Testis (tissue), 3 donors: ENCODE data around the gene DENND1A. TPM values are rescaled to one million over a fixed set of nuclear protein-coding genes. Genes with fewer than 3 reads are reported as not detected.

ENCODE experiments used
- DNase-seq: peaks from one replicate; pipeline ENCODE4 v3.0.0-alpha.2; 2019
- H3K27ac ChIP-seq, 2 donors: fragments of 200-600 bp; sonication (generic); one replicate each; pipeline ENCODE4 v1.5.1; 2019
- H3K27me3 ChIP-seq: fragments of 200-600 bp; sonication (generic); one replicate; pipeline ENCODE4 v1.5.1; 2019
- H3K36me3 ChIP-seq: fragments of 200-600 bp; sonication (generic); one replicate; pipeline ENCODE4 v1.5.1; 2017; ENCODE audit warnings: low read depth; ENCODE audit errors: missing control alignments
- H3K4me1 ChIP-seq: fragments of 200-600 bp; sonication (generic); one replicate; pipeline ENCODE4 v1.5.1; 2019
- H3K4me3 ChIP-seq, 2 donors: fragments of 200-600 bp; sonication (generic); one replicate each; pipeline ENCODE4 v1.5.1; 2017 to 2019
- H3K9me3 ChIP-seq: fragments of 200-600 bp; sonication (generic); one replicate; pipeline ENCODE4 v1.5.1; 2017
- POLR2A ChIP-seq: fragments of 450-650 bp; IDR thresholded peaks from one replicate; pipeline ENCODE4 v1.6.1; 2017; ENCODE audit warnings: antibody characterized with exemption, mild to moderate bottlenecking, moderate library complexity
- WGBS, 2 donors: methylation state at CpG; one replicate each; pipeline ENCODE4 v1.1.5; 2018; 5-methylcytosine and 5-hydroxymethylcytosine counted together
- intact Hi-C: fragments of 100-400 bp; cut with DNase I; formaldehyde crosslinking; loops from one replicate; pipeline ENCODE4 v1.15.1; 2023; ENCODE audit warnings: low total_unique reads
- polyA plus RNA-seq: library from polyadenylated mRNA; stranded (reverse); fragments of 350-450 nt; fragmentation: Illumina TruSeq; extraction: RNeasy Lipid Tissue Mini Kit (QIAGEN cat#74804); gene quantifications from one replicate; pipeline ENCODE4 v1.2.3, GENCODE V29; 2014; ENCODE audit warnings: low read depth, low replicate concordance; ENCODE audit not compliant: insufficient read depth
- total RNA-seq, 2 donors: library from RNA; depleted of rRNA; stranded (reverse); fragments of >200 nt; gene quantifications; one replicate each; pipeline ENCODE4 v1.2.3, GENCODE V29; 2016
- TF ChIP-seq, protein P1 (sequence below), 3 experiments: fragments of 450-650 bp in 2 of 3; fragments of 200-600 bp in 1 of 3; sonication (generic) in 1 of 3; IDR thresholded peaks; one replicate each; pipeline ENCODE4 v1.5.1; 2016 to 2019; ENCODE audit warnings: antibody characterized with exemption in 3 of 3, mild to moderate bottlenecking in 2 of 3, moderate library complexity in 1 of 3

Gene DENND1A
- total and polyA plus RNA-seq, 3 donors from 2014 or later: 20.3 to 47.4 (median 44.9) TPM

DNA sequence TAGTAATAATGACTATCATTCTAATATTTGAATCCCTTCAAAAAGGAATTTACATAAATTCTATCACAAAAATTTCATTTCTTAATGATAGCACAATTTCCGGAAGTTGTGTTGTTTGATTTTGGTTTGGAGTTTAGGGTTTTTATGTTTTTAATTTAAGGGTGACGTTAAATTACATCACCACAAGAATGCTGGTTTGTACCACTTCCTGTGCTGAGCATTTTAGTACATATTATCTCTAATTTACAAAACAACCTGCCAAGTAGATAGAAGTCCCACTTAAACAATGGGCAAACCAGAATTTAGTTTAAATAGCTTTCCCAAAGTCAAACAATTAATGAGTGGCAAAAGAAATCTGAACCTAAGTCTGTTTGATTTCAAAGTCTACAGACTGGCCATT lies 63.4 kb downstream of the DENND1A start:
- no peak for TF ChIP-seq POLR2A
- TF ChIP-seq, protein P1, sequence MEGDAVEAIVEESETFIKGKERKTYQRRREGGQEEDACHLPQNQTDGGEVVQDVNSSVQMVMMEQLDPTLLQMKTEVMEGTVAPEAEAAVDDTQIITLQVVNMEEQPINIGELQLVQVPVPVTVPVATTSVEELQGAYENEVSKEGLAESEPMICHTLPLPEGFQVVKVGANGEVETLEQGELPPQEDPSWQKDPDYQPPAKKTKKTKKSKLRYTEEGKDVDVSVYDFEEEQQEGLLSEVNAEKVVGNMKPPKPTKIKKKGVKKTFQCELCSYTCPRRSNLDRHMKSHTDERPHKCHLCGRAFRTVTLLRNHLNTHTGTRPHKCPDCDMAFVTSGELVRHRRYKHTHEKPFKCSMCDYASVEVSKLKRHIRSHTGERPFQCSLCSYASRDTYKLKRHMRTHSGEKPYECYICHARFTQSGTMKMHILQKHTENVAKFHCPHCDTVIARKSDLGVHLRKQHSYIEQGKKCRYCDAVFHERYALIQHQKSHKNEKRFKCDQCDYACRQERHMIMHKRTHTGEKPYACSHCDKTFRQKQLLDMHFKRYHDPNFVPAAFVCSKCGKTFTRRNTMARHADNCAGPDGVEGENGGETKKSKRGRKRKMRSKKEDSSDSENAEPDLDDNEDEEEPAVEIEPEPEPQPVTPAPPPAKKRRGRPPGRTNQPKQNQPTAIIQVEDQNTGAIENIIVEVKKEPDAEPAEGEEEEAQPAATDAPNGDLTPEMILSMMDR (IDR thresholded peaks at IDR 0.05): no peak
- H3K27me3 ChIP-seq: no peaks in the 10 kb centered on the region
- intact Hi-C loops: no loop called here

DNA sequence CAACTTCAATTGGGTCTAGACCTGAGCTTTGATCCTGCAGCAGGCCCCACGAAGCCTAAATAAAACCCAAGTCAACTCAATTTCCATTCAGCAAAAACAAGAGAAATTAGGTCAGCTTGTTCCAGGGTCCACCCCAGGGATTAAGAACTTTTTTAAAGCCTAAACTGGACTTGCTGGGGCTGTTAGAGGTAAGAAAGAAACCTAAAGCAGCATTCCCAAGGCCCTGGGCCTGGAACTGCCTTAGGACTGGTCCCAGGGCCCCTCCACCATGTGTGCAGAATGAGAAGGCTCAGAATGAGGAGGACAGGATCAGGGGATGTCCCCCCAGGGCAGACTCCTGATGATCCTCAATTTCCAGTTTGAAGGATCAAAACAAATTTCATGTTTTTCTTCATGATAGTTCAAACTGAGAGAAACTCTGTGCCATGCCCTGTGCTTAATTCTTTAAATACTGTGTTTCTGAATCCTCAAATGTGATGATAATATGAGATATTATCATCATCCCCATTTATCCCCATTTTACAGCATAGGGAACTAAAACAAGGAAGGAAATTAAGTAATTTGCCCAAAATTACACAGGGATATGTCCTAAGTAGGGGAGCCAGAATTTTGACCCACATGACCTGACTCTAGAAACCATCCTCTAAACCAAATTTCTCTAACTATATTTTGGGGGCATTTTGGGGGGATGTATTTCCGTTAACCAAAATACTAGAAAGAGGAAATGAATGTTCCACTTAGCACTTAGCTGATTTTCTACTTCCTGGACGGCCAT lies 64.5 kb downstream of the DENND1A start:
- DNase-seq: no peak
- no peaks in the 10 kb centered on the region for H3K36me3 ChIP-seq
- WGBS, 2 donors: 74 to 87% methylated on average over 3 of the region's 3 CpGs
- TF ChIP-seq, protein P1 (IDR thresholded peaks at IDR 0.05): no peak
- TF ChIP-seq POLR2A: no peak
- H3K4me1 ChIP-seq: peaks cover 6% of the 10 kb centered on the region
- H3K27me3 ChIP-seq: no peaks in the 10 kb centered on the region
- H3K9me3 ChIP-seq: no peaks in the 10 kb centered on the region
- peak overlapping the region in 1 of 2 donors; percentile 71 for H3K27ac ChIP-seq
- intact Hi-C loops: no loop called here
- H3K4me3 ChIP-seq: no peak overlapping the region

More for the DNA sequence above, 63.4 kb downstream of the DENND1A start:
- WGBS, 2 donors: 86 to 90% methylated on average over 2 of the region's 2 CpGs
- DNase-seq: no peak
- Histone ChIP-seq H3K36me3 (no peaks in the 10 kb centered on the region), H3K4me3 (no peak overlapping the region), H3K9me3 (no peaks in the 10 kb centered on the region), H3K27ac (no peak overlapping the region), H3K4me1 (peaks cover 6% of the 10 kb centered on the region)

DNA sequence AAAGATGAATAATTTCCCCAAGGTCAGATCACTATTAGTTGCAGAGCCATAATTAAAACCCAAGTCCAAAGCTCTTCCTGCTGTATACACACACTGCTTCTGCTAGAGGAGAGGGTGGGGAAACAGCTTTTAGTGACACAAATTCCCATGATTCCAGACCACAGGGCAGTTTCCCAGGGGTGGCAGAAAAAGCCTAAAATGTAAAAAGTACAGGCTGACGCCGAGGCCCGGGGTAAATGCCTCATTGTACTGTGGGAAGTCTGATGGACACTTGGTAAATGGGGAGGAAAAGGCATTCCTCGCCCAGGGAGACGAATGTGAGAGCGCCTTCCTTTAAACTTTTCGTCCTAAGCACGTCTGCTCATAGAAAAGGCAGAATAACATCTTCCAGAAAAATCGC lies 65.7 kb downstream of the DENND1A start:
- intact Hi-C loops: no loop called here
- H3K9me3 ChIP-seq: no peaks in the 10 kb centered on the region
- peaks cover 6% of the 10 kb centered on the region for H3K4me1 ChIP-seq
- 83 to 90% methylated on average over 9 of the region's 9 CpGs for WGBS, 2 donors
- H3K36me3 ChIP-seq: no peaks in the 10 kb centered on the region
- no peak for DNase-seq
- no peak overlapping the region for H3K27ac ChIP-seq
- TF ChIP-seq POLR2A: no peak
- TF ChIP-seq, protein P1 (IDR thresholded peaks at IDR 0.05): no peak
- H3K27me3 ChIP-seq: no peaks in the 10 kb centered on the region
- H3K4me3 ChIP-seq: no peak overlapping the region

DNA sequence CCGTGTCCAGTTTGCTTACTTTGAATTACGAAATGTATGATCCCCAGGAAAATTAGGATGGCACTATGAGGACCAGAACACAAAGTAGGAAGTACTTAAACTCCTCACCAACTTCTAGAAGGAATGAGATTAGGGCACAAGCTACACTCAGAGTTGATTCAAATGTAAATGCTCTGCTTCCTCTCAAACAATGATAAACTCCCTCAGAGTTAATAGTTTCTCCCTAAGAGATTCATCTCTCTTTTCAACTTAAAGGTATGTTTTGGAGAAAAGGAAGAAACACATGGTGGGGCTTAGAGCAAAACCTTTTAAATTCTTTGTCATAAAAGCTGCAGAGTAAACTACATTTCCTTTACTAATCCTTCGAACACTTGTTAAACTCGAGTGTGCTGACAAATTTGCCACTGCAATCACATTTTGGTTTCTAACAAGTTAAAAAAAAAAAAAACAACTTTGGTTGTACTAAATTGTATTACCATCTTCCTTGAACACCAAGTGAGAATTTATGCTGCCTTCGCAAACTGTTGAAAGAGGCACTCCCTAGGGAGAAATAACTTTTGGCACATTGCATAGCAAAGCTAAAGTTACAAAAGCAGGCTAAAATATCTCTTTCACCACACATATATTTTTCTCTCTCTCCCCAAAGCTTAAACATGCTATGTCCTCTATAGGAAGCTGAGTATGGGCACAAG lies 66.6 kb downstream of the DENND1A start:
- Histone ChIP-seq H3K4me3 (no peak overlapping the region), H3K4me1 (peaks cover 6% of the 10 kb centered on the region), H3K9me3 (no peaks in the 10 kb centered on the region), H3K36me3 (no peaks in the 10 kb centered on the region), H3K27ac (no peak overlapping the region), H3K27me3 (no peaks in the 10 kb centered on the region)
- 61 to 71% methylated on average over 5 of the region's 5 CpGs for WGBS, 2 donors
- intact Hi-C loops: no loop called here
- TF ChIP-seq, protein P1 (IDR thresholded peaks at IDR 0.05): no peak
- no peak for TF ChIP-seq POLR2A
- no peak for DNase-seq
